HT1080 (cell line): ENCODE data around the gene TMEM98. TPM values are rescaled to one million over a fixed set of nuclear protein-coding genes. Genes with fewer than 3 reads are reported as not detected.
"Not testable (repeated sequence)": the region's sequence is repeated elsewhere in the genome, so short reads cannot be mapped to it uniquely, and the experiment has no call there.

Experiments
- DNase-seq: peaks from one replicate; pipeline ENCODE4 v3.0.0-alpha.2; 2015; ENCODE audit warnings: low read depth
- total RNA-seq: library from RNA; depleted of rRNA; stranded (reverse); fragments of >200 nt; shearing (Covaris generic); gene quantifications from 2 replicates; pipeline ENCODE4 v1.2.3, GENCODE V29; 2014

The TMEM98 gene
- total RNA-seq, 1 experiment from 2014 or later: 23.8 TPM

- DNase-seq: no peak
Observed at GRCh38 chr17:32940706-32941390, 12.9 kb downstream of the TMEM98 start.

DNA sequence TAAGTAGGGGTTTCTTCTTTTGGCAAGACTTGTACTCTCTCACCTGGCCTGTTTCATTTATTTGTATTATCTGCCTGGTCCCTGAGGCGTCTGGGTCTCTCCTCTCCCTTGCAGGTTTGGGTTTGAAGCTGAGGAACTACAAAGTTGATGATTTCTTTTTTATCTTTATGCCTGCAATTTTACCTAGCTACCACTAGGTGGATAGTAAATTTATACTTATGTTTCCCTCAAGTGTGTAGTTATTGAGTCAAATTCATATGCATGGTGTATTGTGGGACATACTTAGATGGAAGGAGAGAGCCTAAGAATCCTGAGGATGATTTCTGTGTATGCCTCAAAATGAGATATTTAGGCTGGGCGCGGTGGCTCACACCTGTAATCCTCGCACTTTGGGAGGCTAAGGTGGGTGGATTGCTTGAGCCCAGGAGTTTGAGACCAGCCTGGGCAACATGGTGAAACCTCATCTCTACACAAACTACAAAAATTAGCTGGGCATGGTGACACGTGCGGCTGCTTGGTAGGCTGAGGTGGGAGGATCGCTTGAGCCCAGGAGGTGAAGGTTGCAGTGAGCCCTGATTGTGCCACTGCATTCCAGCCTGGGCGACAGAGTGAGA lies 13.6 kb downstream of the TMEM98 start:
- DNase-seq: no peak

DNA sequence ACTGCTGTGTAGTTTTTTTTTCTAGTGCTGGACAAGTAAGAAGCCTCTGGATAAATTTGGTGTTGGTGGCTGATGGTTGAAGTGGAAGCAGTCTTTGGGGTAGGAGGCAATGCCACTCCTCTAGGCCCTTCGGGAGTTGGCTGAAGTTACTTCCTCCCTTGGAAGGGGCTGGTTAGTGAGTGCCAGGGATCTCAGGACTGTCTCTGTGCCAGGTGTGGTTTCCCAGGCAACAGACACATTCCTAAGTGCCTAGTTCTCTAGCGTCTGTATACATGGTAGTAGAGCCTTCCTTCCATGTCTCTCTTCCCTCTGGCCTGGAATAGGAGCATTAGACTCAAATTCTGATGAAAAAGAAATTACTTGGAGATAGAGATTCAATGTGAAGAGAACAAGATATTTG lies 15.3 kb downstream of the TMEM98 start:
- DNase-seq: peak; percentile 9

- no peak for DNase-seq
Observed at GRCh38 chr17:32943647-32944191, 15.8 kb downstream of the TMEM98 start.

DNA sequence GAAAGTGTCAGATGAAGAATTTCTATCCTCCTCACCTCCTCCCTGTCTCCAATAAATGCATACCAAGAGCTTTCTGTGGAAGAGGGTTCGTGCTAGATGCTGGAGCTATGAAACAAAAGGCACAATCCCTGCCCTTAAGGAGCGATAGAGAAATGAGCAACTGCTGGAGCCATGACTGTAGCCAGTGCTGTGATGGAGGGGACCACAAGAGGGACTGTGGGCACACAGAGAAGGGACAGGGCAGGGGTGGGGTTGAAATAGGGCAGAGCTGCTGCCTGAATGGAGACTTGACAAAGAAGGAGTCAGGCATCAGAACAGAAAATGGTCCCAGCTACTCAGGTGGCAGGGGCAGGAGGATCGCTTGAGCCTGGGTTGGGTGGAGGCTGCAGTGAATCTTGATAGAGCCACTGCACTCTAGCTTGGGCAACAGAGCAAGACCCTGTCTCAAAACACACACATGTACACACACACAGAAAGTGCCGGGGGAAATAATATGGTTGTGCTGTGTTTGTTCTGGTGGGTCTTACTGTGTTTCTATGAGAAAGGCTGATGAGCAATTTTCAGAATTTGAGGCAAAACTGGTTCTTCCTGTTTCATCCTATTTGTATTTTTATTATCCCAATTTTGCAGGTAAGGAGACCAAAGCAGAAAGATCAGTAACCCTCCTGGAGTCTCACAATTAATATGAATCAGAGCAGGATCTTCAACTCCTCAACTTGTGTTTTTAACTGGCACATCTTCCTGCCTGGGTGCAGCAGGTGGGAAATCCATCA lies 16.5 kb downstream of the TMEM98 start:
- DNase-seq: no peak

DNA sequence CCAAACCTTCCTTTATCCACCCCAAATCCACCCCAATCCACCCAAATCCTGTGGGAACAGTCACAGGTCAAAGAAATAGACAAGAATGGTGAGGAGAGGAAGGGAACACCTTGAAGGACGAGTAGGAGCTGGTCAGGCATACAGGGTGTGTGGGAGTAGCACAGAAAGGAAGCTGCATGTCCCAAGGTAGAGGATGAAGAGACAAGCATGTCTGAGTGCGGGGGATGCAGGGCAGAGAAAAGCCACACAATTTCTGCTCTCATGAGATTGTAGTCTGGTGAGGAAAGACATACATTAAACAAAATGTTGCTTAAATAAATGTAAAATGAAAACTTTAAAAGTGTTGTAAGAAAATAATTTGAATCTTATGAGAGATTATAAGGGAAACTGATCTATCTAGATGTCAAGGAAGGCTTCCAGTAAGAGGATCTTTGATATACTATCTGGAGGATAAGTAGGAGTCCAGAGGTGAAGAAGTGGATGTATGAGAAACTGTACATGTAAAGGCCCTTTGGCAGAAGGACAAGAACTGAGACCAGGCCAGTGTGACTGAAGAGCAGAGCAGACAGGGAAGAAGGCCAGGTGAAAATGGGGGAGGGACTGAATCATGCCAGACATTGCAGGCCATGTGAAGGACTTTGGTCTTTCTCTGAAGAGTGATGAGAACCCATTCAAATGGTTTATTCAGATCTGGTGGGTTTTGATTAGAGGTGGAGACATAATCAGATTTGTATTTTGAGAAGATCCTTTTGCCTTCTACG lies 18.6 kb downstream of the TMEM98 start:
- DNase-seq: no peak

GRCh38 chr17:32947736-32948135 lies 19.8 kb downstream of the TMEM98 start:
- no peak for DNase-seq

DNA sequence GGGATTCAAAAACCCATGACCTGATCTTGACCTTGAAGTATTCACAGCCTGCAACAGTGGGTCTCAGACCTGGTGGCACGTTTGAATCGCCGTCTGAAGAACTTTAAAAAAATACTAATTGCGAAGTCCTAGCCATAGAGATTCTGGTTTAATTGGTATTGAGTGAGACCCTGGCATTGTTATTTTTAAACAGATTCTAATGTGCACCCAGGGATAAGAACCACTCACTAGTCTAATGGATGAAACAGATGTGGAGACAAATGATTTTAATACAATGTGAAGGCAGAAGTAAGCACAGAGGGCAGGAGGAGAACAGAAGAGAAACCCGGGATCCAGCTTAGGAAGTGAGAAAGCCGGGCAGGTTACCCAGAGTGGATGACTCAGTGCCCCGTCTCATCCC lies 21.2 kb downstream of the TMEM98 start:
- no peak for DNase-seq

- not testable (repeated sequence) for DNase-seq
Observed at GRCh38 chr17:32952491-32952890, 24.5 kb downstream of the TMEM98 start.

- no peak for DNase-seq
Observed at GRCh38 chr17:32953045-32953444, 25.1 kb downstream of the TMEM98 start.

DNA sequence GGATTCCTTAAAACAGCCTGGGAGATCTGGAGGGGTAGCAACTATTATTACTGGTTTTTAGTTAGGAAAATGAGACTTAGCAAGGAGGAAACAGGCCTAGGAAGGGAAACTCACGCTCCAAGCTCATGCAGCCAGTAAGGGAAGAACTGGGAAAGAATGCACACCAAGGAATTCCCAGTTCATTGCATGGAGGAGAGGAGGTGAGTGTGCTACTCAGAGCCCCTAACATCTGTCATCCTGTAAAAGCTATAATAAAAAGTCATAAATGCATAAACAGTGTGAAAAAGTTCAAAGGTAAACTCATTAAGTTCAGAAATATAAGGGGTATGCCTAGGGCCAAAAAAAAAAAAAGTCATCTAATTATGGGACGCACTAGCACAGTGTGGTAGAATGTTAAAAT lies 25.9 kb downstream of the TMEM98 start:
- DNase-seq: no peak

DNA sequence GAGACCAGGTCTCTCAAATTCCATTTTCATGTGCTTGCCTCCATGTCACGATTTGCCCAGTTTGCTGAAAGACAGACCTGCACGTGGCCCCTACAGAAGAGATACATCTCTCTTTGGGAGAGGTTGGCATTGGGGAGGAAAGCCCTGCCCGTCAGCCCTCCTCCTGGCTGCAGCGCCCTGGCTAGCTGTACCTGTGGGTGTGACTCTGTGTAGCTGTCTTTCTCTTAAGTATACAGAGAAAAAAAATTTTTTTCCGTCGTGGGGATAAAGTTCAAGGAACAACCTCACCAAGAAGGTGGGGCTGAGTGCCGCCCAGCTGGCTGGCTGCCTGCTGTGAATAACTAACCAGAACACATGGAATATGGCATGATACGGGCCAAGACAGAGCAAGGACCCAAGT lies 26.5 kb downstream of the TMEM98 start:
- DNase-seq: no peak

- DNase-seq: no peak
Observed at GRCh38 chr17:32955155-32955554, 27.2 kb downstream of the TMEM98 start.

DNA sequence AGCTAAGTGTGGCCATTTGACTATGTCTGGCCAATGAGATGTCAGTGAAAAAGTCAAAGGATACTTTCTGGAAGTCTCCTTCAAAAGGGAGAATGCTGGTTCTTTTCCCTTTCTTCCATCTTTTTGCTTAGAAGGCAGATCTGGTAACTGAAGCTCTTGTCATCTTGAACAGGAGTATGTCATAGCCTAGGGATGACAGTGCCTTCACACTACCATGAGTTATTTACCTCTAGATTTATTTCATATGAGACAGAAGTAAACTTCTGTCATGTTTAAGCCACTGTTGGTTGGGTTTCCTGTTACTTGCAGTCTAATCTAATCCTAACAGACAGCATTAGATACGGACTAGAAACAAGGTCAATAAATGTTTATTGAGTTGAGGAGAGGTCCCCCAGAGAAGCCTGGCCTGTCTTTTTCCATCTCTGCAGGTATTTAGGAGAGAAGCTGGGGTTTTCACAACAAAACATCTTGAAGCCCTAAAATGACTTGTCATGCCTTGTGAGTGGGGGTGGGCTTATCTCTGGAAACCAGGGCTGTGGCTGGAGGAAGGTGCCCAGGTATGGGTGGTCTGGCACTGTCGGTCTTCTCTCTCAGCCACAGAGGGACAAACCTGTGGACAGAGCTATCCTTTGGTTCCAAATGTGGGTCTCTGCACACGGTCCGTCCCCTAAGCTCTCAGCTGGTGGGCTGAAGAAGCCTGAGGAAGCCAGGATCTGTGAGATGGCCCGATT lies 28.5 kb downstream of the TMEM98 start:
- DNase-seq: no peak

DNA sequence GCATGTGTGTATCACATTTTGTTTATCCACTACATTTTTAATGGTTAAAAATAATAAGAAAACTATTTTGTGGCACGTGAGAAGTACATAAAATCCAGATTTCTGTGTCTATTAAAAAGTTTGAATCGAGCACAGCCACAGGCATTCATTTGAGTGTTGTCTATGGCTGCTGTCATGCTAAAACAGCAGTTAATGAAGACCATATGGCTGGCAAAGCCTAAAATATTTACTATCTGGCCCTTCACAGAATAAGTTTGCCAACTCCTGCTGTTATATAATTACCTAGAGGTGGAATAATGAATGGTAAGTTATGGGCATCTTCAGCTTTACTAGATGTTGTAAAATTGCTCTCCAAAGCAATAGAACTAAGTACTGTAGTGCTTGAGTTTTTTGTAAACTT lies 30.5 kb downstream of the TMEM98 start:
- DNase-seq: no peak

DNA sequence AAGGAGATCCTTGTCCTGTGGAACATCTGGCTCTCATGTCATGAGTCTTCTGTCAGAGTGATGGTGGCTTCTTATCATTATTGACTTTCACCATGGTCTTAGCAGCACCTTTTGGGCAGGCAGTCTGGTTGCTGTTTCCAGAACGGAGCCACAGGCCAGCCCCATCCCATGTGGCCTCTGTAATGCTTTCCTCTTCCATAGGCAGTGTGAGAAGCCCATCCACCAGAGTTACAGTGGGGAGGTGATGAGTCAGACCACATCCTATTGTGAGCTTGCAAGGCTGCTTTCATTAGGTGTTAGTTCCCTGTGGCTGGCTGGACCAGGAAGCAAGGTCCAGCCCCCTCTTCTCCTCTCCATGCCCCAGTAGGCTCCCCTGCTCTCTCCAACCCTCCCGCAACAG lies 32.9 kb downstream of the TMEM98 start:
- peak; percentile 63 for DNase-seq

- DNase-seq: no peak
Observed at GRCh38 chr17:32962320-32962711, 34.4 kb downstream of the TMEM98 start.

GRCh38 chr17:32964541-32964940 lies 36.6 kb downstream of the TMEM98 start:
- DNase-seq: no peak

- not testable (repeated sequence) for DNase-seq
Observed at GRCh38 chr17:32969231-32969630, 41.3 kb downstream of the TMEM98 start.

DNA sequence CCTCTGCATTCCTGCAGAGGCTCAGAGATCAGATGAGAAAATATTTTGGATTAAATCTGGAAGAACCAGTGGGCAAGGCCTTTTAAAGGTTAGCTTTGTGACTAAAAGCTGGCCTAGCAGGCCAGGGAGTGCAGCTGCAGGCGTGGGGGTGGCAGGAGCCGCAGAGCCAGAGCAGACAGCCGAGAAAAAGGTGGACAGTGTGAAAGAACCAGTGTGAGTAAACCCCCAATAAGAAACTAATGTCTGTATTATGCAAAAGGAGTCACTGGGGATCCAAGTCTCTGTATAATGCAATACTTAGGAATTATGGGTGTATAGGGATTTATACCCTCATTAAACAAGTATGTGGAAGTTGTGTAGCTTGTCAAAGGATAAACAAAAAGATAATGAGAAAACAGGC lies 42.3 kb downstream of the TMEM98 start:
- DNase-seq: no peak

DNA sequence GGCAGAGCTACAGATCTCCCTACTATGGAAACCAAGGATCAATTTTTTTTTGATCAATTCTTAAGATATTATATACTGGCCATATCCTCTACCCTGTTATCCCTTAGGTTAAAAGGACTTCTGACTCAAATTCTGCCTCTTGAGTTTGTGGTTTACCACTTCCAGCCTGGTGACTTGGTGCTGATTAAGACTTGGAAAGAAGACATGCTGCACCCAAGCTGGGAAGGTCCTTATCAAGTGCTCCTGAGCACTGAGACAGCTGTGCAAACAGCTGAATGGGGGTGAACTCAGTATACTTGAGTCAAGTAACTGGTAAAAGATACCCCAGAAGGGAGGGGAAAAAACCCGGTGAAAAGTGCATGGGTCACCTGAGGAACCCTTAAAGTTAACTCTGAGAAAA lies 43.2 kb downstream of the TMEM98 start:
- peak; percentile 72 for DNase-seq
